Heart right ventricle (tissue), 16 donors: ENCODE results near the gene COX8A. TPM values are rescaled to one million over a fixed set of nuclear protein-coding genes. Genes with fewer than 3 reads are reported as not detected.

ENCODE experiments used
- ATAC-seq, 8 donors: fragments of 200-7000 bp; cut with Tn5 transposase; one replicate each; pipeline ENCODE4 v1.9.1; 2020; ENCODE audit warnings: mild to moderate bottlenecking in 8 of 8, moderate library complexity in 8 of 8, moderate number of reproducible peaks in 1 of 8
- DNase-seq, 2 donors: peaks; one replicate each; pipeline ENCODE4 v3.0.0-alpha.2; 2020
- H3K27ac ChIP-seq, 10 donors: fragments of 200-600 bp; sonication (generic) in 2 of 10; one replicate each; pipeline versions ENCODE4 v1.5.0 to v1.8.0; 2020 to 2022; ENCODE audit warnings: mild to moderate bottlenecking in 3 of 10
- H3K27me3 ChIP-seq, 7 donors: fragments of 200-600 bp; one replicate each; pipeline ENCODE4 v1.8.0; 2021 to 2022; ENCODE audit warnings: mild to moderate bottlenecking in 2 of 7
- H3K36me3 ChIP-seq, 9 donors: fragments of 200-600 bp; sonication (generic) in 1 of 9; one replicate each; pipeline versions ENCODE4 v1.5.0 to v1.8.0; 2020 to 2022; ENCODE audit warnings: mild to moderate bottlenecking in 2 of 9
- H3K4me1 ChIP-seq, 9 donors: fragments of 200-600 bp; sonication (generic) in 1 of 9; one replicate each; pipeline versions ENCODE4 v1.5.0 to v1.8.0; 2020 to 2022; ENCODE audit warnings: mild to moderate bottlenecking in 4 of 9
- H3K4me3 ChIP-seq, 10 donors: fragments of 200-600 bp; sonication (generic) in 2 of 10; one replicate each; pipeline versions ENCODE4 v1.5.0 to v1.8.0; 2020 to 2022; ENCODE audit warnings: mild to moderate bottlenecking in 7 of 10, moderate library complexity in 2 of 10
- H3K9me3 ChIP-seq, 11 donors: fragments of 200-600 bp in 10 of 11; sonication (generic) in 2 of 11; one replicate each; pipeline versions ENCODE4 v1.5.0 to v1.8.0; 2013 to 2022; ENCODE audit warnings: mild to moderate bottlenecking in 2 of 11, control low read depth in 1 of 11, moderate library complexity in 1 of 11
- WGBS, 2 donors: extraction: QIAGEN DNeasy Blood & Tissue Kit; methylation state at CpG; one replicate each; pipeline ENCODE4 v1.1.7; 2013; ENCODE audit warnings: inconsistent platforms in 1 of 2; 5-methylcytosine and 5-hydroxymethylcytosine counted together
- intact Hi-C, 10 donors: fragments of 100-400 bp; cut with DNase I; formaldehyde crosslinking; loops; one replicate each; pipeline versions ENCODE4 v1.11.1 to v1.14.2; 2022
- polyA plus RNA-seq, 2 donors: library from polyadenylated mRNA; stranded (reverse); fragments of 200-250 nt; gene quantifications; one replicate each; pipeline ENCODE4 v1.2.3, GENCODE V29; 2013
- total RNA-seq, 10 donors: library from RNA; stranded (reverse); fragmentation: NEBNext Ultra II Directional in 3 of 10; extraction: Animal tissue kit (Norgen Biotek cat#: 25700) in 3 of 10; gene quantifications; one replicate each; pipeline versions ENCODE4 v1.2.1 to v1.2.4, GENCODE V29; 2021 to 2023
- TF ChIP-seq, protein P1 (sequence below), 9 donors: fragments of 200-600 bp; sonication (generic) in 2 of 9; IDR thresholded peaks; one replicate each; pipeline versions ENCODE4 v1.5.0 to v1.8.0; 2021 to 2022; ENCODE audit warnings: antibody characterized with exemption in 9 of 9, mild to moderate bottlenecking in 5 of 9, moderate library complexity in 1 of 9
- donor health status: Arrhythmogenic right ventricular cardiomyopathy.
- donor health status: ischemic (EF 13 %, LVEDD 7.1; RV severe dilation, severe dysfunction).
- donor health status: healthy with polysubstance abuse.
- donor health status: DM: no; HTN: yes; CAD: no.
- donor health status: DM: no; HTN: no; CAD: no.
- donor health status: ischemic (EF 25% LVEDD 6.9; RV normal size, moderate dysfunction).
- donor health status: ischemic (EF 25% LVEDD 5.7; RV mildly dilated, moderate dysfunction).
- donor health status: healthy.
- donor health status: DM: yes; HTN: yes; CAD: no.
- donor health status: Ischemic cardiomyopathy.
- donor health status: ischemic (EF 35%, LVEDD 5.7; RV mildly dilated, moderate dysfunction).
- donor health status: nonischemic (EF 11% LVEDD 7.7; RV severe dilation, severe dysfunction).
- donor health status: DM: yes; HTN: yes; CAD: no.
- donor health status: PGD.
- donor health status: ischemic (EF 29% LVEDD 5.4; RV normal size, mild dysfunction).
- donor health status: nonischemic (EF 23%, LVEDD 6.1; RV moderate dilation, normal function).

The COX8A gene
- total and polyA plus RNA-seq, 12 donors, result 868 to 2,481 (median 1,100) TPM

DNA sequence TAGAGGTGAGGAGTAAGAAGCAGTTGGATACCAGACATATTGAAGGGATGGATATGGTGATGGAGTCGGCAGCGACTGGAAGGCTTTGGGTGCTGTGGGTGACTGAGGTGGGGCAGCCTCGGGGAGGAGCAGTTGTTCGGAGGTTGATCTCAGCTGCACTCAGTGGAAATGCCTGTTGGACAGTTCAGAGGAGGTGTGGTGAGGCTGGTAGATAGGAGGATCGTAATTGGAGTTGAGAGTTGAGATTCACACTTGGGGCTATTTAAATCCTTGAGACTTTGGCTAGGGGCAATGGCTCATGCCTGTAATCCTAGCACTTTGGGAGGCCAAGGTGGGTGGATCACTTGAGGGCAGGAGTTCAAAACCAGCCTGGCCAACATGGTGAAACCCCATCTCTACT, 18.7 kb downstream of the COX8A start:
- H3K4me3 ChIP-seq, result no peak overlapping the region
- H3K36me3 ChIP-seq, result peaks cover 0 to 99% (median 34%) of the 10 kb centered on the region in 9 donors
- intact Hi-C loops, result no loop called here
- ATAC-seq, result no peak
- H3K9me3 ChIP-seq, result no peaks in the 10 kb centered on the region
- H3K27me3 ChIP-seq, result no peaks in the 10 kb centered on the region
- 79 to 86% methylated on average over 5 of the region's 5 CpGs for WGBS, 2 donors
- TF ChIP-seq, protein P1, sequence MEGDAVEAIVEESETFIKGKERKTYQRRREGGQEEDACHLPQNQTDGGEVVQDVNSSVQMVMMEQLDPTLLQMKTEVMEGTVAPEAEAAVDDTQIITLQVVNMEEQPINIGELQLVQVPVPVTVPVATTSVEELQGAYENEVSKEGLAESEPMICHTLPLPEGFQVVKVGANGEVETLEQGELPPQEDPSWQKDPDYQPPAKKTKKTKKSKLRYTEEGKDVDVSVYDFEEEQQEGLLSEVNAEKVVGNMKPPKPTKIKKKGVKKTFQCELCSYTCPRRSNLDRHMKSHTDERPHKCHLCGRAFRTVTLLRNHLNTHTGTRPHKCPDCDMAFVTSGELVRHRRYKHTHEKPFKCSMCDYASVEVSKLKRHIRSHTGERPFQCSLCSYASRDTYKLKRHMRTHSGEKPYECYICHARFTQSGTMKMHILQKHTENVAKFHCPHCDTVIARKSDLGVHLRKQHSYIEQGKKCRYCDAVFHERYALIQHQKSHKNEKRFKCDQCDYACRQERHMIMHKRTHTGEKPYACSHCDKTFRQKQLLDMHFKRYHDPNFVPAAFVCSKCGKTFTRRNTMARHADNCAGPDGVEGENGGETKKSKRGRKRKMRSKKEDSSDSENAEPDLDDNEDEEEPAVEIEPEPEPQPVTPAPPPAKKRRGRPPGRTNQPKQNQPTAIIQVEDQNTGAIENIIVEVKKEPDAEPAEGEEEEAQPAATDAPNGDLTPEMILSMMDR (IDR thresholded peaks at IDR 0.05), result no peak
- no peak for DNase-seq
- peaks cover 0 to 18% (median 5%) of the 10 kb centered on the region in 9 donors for H3K4me1 ChIP-seq
- no peak overlapping the region for H3K27ac ChIP-seq

DNA sequence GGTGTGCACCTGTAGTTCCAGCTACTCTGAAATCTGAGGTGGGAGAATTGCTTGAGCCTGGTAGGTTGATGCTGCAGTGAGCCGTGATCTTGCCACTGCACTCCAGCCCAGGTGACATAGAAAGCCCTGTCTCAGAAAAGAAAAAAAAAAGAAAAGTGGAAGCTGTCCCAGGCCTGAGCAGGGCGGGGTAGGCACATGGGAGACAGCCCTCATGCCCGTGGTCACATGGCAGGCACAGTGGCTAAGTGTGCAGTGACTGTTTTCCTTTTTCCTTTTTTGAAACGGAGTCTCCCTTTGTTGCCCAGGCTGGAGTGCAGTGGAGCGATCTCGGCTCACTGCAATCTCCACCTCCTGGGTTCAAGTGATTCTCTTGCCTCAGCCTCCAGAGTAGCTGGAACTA, 19.6 kb downstream of the COX8A start:
- no peak overlapping the region for H3K27ac ChIP-seq
- TF ChIP-seq, protein P1 (IDR thresholded peaks at IDR 0.05), result no peak
- no peak overlapping the region for H3K4me3 ChIP-seq
- DNase-seq (no peak), ATAC-seq (peak in 6 of 8 donors; percentile 29 to 61 (median 48))
- no peaks in the 10 kb centered on the region for H3K27me3 ChIP-seq
- H3K4me1 ChIP-seq, result peaks cover 0 to 18% (median 4%) of the 10 kb centered on the region in 9 donors
- H3K36me3 ChIP-seq, result peaks cover 0 to 95% (median 28%) of the 10 kb centered on the region in 9 donors
- intact Hi-C loops, result no loop called here
- WGBS, 2 donors, result 57 to 67% methylated on average over 6 of the region's 6 CpGs
- H3K9me3 ChIP-seq, result no peaks in the 10 kb centered on the region

DNA sequence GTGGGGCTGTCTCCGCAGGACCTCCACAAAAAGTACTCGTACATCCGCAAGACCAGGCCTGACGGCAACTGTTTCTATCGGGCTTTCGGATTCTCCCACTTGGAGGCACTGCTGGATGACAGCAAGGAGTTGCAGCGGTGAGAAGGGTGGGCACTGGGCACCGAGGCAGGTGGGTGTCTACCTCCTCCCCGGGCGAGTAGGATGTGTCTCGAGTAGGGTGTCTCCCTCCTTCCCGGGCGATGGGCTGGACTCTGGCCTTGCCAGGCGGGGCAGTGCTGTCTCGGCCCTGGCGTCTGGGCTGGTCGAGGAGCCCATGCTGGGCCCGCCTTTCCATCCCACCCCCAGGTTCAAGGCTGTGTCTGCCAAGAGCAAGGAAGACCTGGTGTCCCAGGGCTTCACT, 22.1 kb downstream of the COX8A start:
- Histone ChIP-seq H3K27ac (no peak overlapping the region), H3K4me1 (peaks cover 19 to 42% (median 27%) of the 10 kb centered on the region in 9 donors), H3K4me3 (no peak overlapping the region), H3K9me3 (no peaks in the 10 kb centered on the region), H3K36me3 (peaks cover 0 to 71% (median 21%) of the 10 kb centered on the region in 9 donors), H3K27me3 (peaks cover 0 to 21% (median 0%) of the 10 kb centered on the region in 7 donors)
- TF ChIP-seq, protein P1 (IDR thresholded peaks at IDR 0.05), result no peak
- no peak for ATAC-seq
- no peak for DNase-seq
- WGBS, 2 donors, result 91% methylated on average over 18 of the region's 18 CpGs
- intact Hi-C loops, result no loop called here

DNA sequence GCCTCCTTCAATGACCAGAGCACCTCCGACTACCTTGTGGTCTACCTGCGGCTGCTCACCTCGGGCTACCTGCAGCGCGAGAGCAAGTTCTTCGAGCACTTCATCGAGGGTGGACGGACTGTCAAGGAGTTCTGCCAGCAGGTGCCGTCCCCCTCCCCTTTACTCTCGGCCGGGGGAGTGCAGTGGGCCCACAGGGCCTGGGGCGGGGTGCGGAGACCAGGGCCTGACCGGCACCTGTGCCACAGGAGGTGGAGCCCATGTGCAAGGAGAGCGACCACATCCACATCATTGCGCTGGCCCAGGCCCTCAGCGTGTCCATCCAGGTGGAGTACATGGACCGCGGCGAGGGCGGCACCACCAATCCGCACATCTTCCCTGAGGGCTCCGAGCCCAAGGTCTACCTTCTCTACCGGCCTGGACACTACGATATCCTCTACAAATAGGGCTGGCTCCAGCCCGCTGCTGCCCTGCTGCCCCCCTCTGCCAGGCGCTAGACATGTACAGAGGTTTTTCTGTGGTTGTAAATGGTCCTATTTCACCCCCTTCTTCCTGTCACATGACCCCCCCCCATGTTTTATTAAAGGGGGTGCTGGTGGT, 22.8 kb downstream of the COX8A start:
- 93% methylated on average over 27 of the region's 27 CpGs for WGBS, 2 donors
- H3K36me3 ChIP-seq, result peaks cover 0 to 64% (median 21%) of the 10 kb centered on the region in 9 donors

More for the DNA sequence above, 22.8 kb downstream of the COX8A start:
- Histone ChIP-seq H3K4me3 (no peak overlapping the region), H3K27ac (no peak overlapping the region), H3K27me3 (peaks cover 0 to 28% (median 0%) of the 10 kb centered on the region in 7 donors), H3K4me1 (peaks cover 23 to 49% (median 34%) of the 10 kb centered on the region in 9 donors), H3K9me3 (no peaks in the 10 kb centered on the region)
- intact Hi-C loops, result no loop called here
- ATAC-seq, result no peak
- DNase-seq, result no peak
- TF ChIP-seq, protein P1 (IDR thresholded peaks at IDR 0.05), result no peak
